Measurements from ENCODE around the gene EFNA5.

DNA sequence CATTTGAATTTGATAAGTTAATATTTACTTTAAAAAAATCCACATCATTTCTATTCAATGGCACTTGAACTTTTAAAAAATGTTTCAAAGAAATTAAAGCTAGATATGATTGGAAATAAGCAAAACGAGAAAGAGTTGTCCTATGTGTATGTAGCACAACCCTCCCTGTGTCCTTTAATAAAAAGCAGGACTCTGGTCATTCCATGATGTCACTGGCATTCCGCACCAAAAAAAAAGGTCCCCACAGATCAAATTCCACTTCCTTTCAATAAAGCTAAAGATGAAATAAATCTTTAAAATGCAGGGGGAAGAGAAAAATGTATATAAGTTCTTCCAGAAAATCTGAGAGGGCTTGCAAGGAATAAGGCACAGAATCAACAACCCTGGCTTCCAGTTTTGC lies 103.8 kb downstream of the EFNA5 start:
- no peak for TF ChIP-seq EZH2 (IDR thresholded peaks at IDR 0.05)
- TF ChIP-seq SP1 (IDR thresholded peaks at IDR 0.05; ENCODE audit: low read depth) = no peak
- no peak for TF ChIP-seq FOSL1 (IDR thresholded peaks at IDR 0.05; ENCODE audit: low read depth)
- TF ChIP-seq, protein P1, sequence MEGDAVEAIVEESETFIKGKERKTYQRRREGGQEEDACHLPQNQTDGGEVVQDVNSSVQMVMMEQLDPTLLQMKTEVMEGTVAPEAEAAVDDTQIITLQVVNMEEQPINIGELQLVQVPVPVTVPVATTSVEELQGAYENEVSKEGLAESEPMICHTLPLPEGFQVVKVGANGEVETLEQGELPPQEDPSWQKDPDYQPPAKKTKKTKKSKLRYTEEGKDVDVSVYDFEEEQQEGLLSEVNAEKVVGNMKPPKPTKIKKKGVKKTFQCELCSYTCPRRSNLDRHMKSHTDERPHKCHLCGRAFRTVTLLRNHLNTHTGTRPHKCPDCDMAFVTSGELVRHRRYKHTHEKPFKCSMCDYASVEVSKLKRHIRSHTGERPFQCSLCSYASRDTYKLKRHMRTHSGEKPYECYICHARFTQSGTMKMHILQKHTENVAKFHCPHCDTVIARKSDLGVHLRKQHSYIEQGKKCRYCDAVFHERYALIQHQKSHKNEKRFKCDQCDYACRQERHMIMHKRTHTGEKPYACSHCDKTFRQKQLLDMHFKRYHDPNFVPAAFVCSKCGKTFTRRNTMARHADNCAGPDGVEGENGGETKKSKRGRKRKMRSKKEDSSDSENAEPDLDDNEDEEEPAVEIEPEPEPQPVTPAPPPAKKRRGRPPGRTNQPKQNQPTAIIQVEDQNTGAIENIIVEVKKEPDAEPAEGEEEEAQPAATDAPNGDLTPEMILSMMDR (IDR thresholded peaks at IDR 0.05 in 2 of 3, conservative IDR thresholded peaks at IDR 0.05 in 1 of 3; ENCODE audit: borderline replicate concordance in 1 of 3, insufficient read depth in 1 of 3, low read depth in 2 of 3, low read length in 2 of 3) = no peak
- TF ChIP-seq POLR2AphosphoS5 (IDR thresholded peaks at IDR 0.05; ENCODE audit: low read depth, low read length) = no peak
- TF ChIP-seq EZH2phosphoT487 (IDR thresholded peaks at IDR 0.05; ENCODE audit: borderline replicate concordance) = no peak
- no peak for TF ChIP-seq JUND (IDR thresholded peaks at IDR 0.05)
- no peak for TF ChIP-seq SRF (IDR thresholded peaks at IDR 0.05; ENCODE audit: low read depth)
- TF ChIP-seq POLR2A (IDR thresholded peaks at IDR 0.05; ENCODE audit: borderline replicate concordance, extremely low read depth, insufficient read depth, insufficient read length) = no peak
- TF ChIP-seq, protein P2, sequence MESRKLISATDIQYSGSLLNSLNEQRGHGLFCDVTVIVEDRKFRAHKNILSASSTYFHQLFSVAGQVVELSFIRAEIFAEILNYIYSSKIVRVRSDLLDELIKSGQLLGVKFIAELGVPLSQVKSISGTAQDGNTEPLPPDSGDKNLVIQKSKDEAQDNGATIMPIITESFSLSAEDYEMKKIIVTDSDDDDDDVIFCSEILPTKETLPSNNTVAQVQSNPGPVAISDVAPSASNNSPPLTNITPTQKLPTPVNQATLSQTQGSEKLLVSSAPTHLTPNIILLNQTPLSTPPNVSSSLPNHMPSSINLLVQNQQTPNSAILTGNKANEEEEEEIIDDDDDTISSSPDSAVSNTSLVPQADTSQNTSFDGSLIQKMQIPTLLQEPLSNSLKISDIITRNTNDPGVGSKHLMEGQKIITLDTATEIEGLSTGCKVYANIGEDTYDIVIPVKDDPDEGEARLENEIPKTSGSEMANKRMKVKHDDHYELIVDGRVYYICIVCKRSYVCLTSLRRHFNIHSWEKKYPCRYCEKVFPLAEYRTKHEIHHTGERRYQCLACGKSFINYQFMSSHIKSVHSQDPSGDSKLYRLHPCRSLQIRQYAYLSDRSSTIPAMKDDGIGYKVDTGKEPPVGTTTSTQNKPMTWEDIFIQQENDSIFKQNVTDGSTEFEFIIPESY (IDR thresholded peaks at IDR 0.05; ENCODE audit: extremely low read depth, insufficient replicate concordance, low read length) = no peak
- TF ChIP-seq YY1 (IDR thresholded peaks at IDR 0.05; ENCODE audit: extremely low read depth, insufficient replicate concordance, low read depth, low read length) = no peak
